H7 (cell line): Measurements from ENCODE around the gene RAG1. TPM values are rescaled to one million over a fixed set of nuclear protein-coding genes. Genes with fewer than 3 reads are reported as not detected.
"Not testable (repeated sequence)": the region's sequence is repeated elsewhere in the genome, so short reads cannot be mapped to it uniquely, and the experiment has no call there.

Experiments
- DNase-seq: peaks from one replicate; pipeline ENCODE4 v3.0.0; 2012
- H3K27me3 ChIP-seq: 2 replicates; pipeline ENCODE4 v1.6.0; 2011; ENCODE audit warnings: mild to moderate bottlenecking, low read length; ENCODE audit not compliant: control insufficient read depth, insufficient read depth
- H3K36me3 ChIP-seq: replicated peaks from 2 replicates; pipeline ENCODE4 v1.5.1; 2011; ENCODE audit warnings: low read length; ENCODE audit not compliant: control insufficient read depth, insufficient read depth
- H3K4me3 ChIP-seq: 2 replicates; pipeline ENCODE4 v1.5.1; 2011; ENCODE audit warnings: low read depth, mild to moderate bottlenecking, control low read depth, low read length, moderate library complexity; ENCODE audit not compliant: insufficient read depth
- total RNA-seq: library from RNA; depleted of rRNA; stranded (reverse); fragments of >200 nt; shearing (Covaris generic); gene quantifications from 2 replicates; pipeline ENCODE4 v1.2.3, GENCODE V29; 2014; rRNA removed

RAG1 gene
- 0.66 and 1.1 TPM in 2 replicates for total RNA-seq

GRCh38 chr11:36567694-36568093 is at the start of gene RAG1:
RAG1 (plus strand) TSS chr11:36568007; CDS start chr11:36573305, 5,298 bp downstream.
- Histone ChIP-seq H3K4me3 (no peak within 1 kb of the TSS), H3K36me3 (no peaks in the 10 kb centered on the region), H3K27me3 (peaks cover 2% of the 10 kb centered on the region; the same call in 1 of the 2 replicates)
- no peak for DNase-seq

GRCh38 chr11:36530840-36531239 is 37.0 kb upstream of the RAG1 start:
- Histone ChIP-seq H3K27me3 (no peaks in the 10 kb centered on the region), H3K36me3 (no peaks in the 10 kb centered on the region), H3K4me3 (no peak overlapping the region)
- DNase-seq = no peak

DNA sequence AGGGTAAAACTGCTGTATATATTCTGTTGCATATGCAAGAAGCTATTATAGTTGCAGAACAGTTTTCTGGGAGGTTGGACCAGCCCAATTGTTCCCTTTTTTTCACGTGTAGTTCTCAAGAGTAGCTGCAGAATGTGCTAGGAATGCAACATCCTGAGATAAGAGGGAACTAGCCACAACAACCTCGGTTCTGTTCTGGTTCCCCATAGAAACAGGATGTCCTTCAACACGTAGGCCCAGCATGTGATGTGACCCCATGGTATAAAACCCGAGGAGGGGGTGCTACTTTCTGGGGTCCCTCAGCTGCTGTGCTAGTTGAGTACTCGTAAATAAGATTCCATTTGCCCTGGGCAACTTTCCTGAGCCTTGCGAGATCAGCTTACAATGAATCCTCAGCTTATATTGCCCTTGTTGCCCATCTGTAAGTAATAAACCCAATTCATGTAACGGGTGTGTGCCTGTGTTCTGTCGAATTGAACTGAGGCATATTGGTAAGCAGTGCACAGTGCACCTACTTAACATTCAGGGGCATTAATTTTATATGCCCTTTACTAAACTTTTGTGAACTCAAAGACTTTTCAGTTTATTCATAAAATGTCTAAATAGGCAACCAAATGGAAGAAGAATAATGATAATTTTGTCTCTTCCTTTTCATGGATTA is 34.7 kb upstream of the RAG1 start:
- no peak for DNase-seq
- Histone ChIP-seq H3K4me3 (no peak overlapping the region), H3K27me3 (no peaks in the 10 kb centered on the region), H3K36me3 (no peaks in the 10 kb centered on the region)

DNA sequence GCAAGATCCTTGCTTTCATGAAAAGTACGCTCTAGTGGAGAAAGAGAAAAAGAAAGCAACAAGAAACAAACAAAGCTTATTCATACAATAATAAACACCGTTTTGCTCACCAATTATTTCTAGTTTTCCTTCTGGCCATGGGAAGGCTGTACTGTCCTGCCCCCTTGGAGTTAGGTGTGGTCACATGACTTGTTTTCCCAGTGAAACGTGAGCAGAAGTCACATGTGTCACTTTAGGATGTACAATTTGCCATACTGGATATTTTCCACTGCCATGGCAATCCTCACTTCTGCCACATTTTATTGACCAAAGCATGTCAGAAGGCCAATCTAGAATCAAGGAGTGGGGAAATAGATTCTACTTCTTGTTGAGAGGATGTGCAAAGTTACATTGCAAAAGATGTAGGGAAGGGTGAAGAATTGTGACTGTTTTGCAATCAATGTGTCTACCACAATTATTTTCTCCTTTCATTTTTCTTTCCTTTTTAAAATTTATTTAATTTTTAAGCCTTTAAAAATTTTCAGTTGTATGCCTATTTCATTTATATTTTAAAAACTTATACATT is 33.4 kb upstream of the RAG1 start:
- no peak for DNase-seq
- Histone ChIP-seq H3K4me3 (no peak overlapping the region), H3K27me3 (no peaks in the 10 kb centered on the region), H3K36me3 (no peaks in the 10 kb centered on the region)

- H3K36me3 ChIP-seq = no peaks in the 10 kb centered on the region
- peak; percentile 24 for DNase-seq
Observed at GRCh38 chr11:36540998-36541397, 26.8 kb upstream of the RAG1 start.

DNA sequence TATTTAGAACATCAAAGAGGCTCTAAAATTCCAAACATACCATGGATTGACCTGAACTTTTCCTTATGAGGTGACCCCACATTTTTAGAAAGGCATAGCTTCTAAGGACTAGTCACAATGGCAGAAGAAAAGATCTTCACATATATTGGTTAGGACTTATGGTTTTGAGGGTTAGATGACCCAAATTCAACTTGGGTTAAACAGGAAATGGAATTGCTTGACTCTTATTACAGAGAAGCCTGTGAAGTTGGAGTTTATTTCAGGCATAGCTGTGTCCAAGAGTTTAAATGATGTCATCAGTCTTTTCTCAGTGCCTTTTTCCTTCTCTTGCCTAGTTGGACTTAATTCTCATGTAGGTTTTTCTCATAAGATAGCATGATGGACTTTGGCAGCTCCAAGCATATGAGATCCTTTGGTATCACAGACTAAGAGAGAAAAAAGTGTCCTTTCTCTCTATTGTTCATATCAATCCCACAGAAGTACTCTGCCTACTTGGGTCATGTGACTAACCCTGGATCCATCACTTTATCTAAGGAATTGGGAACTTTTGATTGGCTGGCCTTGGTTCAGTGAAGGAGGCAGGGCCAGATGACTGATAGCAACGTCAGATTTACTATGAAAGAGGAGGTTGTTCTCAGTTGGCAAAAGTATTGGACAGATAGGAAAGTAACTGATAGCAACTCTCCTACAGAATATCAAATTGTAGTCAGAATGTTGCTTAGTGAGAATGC is 17.3 kb upstream of the RAG1 start:
- H3K36me3 ChIP-seq = no peaks in the 10 kb centered on the region
- H3K4me3 ChIP-seq = no peak overlapping the region
- H3K27me3 ChIP-seq = no peaks in the 10 kb centered on the region
- DNase-seq = no peak

More at GRCh38 chr11:36540998-36541397, 26.8 kb upstream of the RAG1 start:
- no peaks in the 10 kb centered on the region for H3K27me3 ChIP-seq
- H3K4me3 ChIP-seq = no peak overlapping the region

DNA sequence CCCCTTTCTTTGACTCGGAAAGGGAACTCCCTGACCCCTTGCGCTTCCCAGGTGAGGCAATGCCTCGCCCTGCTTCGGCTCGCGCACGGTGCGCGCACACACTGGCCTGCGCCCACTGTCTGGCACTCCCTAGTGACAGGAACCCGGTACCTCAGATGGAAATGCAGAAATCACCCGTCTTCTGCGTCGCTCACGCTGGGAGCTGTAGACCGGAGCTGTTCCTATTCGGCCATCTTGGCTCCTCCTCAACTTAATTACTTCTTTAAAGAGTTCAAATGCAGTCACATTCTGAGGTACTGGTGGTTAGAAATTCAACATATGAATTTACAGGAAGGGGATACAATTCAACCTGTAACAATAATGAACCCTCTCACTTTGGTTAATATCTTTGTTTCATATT is 10.4 kb upstream of the RAG1 start:
- not testable (repeated sequence) for DNase-seq, H3K27me3 ChIP-seq, H3K4me3 ChIP-seq, H3K36me3 ChIP-seq

- H3K4me3 ChIP-seq = no peak overlapping the region
- no peaks in the 10 kb centered on the region for H3K27me3 ChIP-seq
- no peaks in the 10 kb centered on the region for H3K36me3 ChIP-seq
- no peak for DNase-seq
Observed at GRCh38 chr11:36557991-36558390, 9.8 kb upstream of the RAG1 start.

DNA sequence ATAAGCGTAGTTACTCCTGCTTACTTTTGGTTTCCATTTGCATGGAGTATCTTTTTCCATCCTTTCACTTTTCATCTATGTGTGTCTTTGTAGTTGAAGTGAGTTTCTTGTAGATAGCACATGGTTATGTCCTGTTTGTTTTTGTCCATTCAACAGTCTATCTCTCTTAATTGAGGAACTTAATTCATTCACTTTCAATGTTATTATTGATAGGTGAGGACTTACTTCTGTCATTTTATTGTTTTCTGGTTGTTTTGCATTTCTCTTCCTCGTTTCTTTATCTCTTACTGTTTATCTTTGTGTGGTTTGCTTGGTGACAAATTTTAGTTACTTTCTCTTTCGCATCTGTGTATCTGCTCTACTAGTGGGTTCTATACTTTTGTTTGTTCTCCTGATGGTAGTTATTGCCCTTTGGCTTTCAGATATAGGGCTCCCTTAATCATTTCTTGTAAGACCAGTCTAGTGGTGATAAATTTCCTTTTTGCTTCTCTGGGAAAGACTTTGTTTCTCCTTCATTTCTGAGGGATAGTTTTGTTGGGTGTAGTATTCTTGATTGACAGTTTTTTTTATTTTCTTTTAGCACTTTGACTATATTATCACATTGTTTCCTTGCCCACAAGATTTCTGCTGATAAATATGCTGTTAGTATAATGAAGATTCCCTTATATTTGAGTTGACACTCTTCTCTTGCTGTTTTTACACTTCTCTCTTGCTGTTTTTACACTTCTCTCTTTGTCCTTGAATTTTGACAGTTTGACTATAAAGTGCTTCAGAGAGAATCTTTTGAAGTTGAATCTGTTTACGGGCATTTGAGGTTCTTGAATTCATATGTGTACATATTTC is 9.0 kb upstream of the RAG1 start:
- Histone ChIP-seq H3K4me3 (no peak overlapping the region), H3K36me3 (no peaks in the 10 kb centered on the region), H3K27me3 (no peaks in the 10 kb centered on the region)
- no peak for DNase-seq

- Histone ChIP-seq H3K36me3 (no peaks in the 10 kb centered on the region), H3K27me3 (peaks cover 2% of the 10 kb centered on the region; the same call in 1 of the 2 replicates), H3K4me3 (no peak overlapping the region)
- DNase-seq = peak; percentile 45
Observed at GRCh38 chr11:36564376-36565030, 3.3 kb upstream of the RAG1 start.

DNA sequence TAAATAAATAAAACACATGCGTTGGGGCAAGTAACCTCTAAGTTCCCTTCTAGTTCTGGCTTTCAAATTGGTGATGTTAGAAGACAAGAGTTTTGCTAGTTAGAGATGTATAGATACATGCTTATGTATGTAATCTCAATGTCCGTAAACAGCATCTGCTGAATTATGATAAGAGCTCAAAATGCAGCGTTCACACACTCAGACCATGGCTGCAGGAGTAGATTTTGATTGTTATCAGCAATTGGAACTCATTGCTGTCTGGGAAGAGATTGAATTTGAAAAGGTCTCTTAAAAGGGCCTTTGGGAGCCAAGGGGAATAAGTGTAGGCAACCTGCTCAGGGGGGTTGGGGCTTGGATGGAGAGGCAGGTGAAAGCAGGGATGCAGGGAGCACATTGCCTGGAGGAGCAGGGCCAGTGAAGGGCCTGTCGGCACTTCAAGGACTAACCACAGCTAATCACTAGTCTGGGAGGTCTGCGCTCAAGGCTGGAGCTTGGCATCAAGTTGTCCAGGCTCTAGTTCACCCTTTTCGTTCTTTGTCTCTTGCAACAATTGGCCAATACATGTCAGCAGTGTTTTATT is 2.7 kb upstream of the RAG1 start:
- Histone ChIP-seq H3K4me3 (no peak overlapping the region), H3K27me3 (peaks cover 2% of the 10 kb centered on the region; the same call in 1 of the 2 replicates), H3K36me3 (no peaks in the 10 kb centered on the region)
- DNase-seq = no peak

DNA sequence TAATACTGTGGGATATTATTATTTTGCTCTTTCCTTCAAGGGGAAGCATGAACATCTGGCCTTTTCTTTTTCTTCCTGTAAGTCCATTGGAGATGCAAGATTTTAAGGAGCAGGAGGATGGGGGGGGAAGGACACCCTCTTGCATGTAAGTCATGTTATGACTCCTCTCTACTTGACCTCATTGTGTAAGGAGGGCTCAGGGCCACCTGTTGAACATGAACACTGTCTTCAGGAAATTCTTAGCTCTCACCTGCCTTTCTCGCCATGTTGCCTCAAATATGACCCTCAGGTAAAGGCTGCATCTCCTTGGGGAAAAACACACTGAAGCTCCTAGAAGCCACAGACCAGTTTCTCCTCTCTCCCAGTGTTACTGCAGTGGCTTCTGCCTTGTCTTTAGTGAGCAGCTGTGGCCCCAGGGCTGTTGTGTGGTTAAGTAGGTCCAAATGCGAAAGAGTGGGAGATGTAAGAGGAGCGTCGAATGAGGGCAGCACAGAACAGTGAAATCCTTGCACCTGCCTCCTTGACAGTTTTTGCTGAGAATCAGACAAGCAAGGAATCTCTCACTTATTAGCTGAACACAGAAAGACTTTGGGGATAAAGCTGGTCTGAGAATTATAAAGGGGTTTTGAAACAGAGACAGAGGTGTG is 1.3 kb upstream of the RAG1 start:
- Histone ChIP-seq H3K27me3 (peaks cover 2% of the 10 kb centered on the region; the same call in 1 of the 2 replicates), H3K4me3 (no peak overlapping the region), H3K36me3 (no peaks in the 10 kb centered on the region)
- no peak for DNase-seq

- Histone ChIP-seq H3K4me3 (no peak overlapping the region), H3K36me3 (no peaks in the 10 kb centered on the region), H3K27me3 (peaks cover 2% of the 10 kb centered on the region; the same call in 1 of the 2 replicates)
- no peak for DNase-seq
Observed at GRCh38 chr11:36569095-36569494, 1.3 kb downstream of the RAG1 start.
